MV-4-11 (cell line): ENCODE measurements around the gene ZSWIM5.
"Not testable (repeated sequence)": the region's sequence is repeated elsewhere in the genome, so short reads cannot be mapped to it uniquely, and the experiment has no call there.

Experiments
- DNase-seq: peaks from one replicate; lab custom pipeline; 2025; lab: John Stamatoyannopoulos, UW

Gene ZSWIM5

DNA sequence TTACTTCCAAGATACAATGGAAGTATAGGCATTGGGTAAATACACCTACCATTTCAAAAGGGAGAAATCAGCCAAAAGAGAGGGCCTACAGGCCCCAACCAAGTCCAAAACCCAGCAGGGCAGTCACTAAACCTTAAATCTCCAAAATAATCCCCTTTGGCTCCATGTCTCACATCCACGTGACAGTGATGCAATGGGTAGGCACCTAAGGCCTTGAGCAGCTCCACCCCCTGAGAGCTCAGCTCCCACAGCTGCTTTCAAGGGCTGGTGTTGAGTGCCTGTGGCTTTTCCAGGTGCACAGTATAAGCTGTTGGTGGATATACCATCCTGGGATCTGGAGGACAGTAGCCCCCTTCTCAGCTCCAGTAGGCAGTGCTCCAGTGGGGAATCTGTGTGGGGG is 121.8 kb downstream of the ZSWIM5 start:
- no peak for DNase-seq

DNA sequence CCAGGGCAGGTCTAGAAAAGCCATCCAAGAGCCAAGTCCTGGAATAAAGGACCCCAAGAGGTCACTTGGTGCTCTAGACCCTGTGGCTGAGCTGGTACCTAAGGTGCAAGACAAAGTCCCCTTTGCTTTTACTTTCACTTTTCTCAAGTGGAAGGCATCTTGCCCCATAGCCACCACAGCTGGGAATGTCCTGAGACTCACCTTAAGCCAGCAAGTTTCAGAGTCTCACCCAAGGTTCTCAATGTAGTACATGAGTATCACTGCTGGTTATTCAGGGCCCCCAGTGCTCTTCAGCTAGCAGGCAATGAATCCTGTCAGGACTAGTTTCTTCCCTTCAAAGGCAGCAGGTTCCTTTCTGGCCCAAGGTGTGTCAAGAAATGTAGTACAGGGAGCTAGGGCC is 126.9 kb downstream of the ZSWIM5 start:
- DNase-seq = no peak

GRCh38 chr1:45076959-45077358 is 129.4 kb downstream of the ZSWIM5 start:
- not testable (repeated sequence) for DNase-seq

GRCh38 chr1:45071567-45071966 is 134.8 kb downstream of the ZSWIM5 start:
- no peak for DNase-seq

DNA sequence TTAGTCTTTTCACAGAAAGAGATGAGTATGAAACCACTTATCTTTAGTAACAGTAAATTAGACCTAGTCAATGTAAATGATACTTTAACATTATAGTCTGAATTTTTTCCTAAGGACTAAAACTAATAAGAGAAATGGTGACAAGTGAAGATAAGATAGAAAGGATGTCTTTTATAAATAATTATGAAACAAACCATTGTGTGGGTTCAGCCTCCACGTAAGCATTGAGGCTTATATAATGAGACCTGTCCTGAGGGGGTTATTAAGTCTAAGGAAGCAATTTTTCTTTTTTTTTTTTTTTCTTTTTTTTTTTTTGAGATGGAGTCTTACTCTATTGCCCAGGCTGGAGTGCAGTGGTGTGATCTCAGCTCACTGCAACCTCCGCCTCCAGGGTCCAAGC is 138.6 kb downstream of the ZSWIM5 start:
- no peak for DNase-seq

GRCh38 chr1:45065083-45065482 is 141.3 kb downstream of the ZSWIM5 start:
- no peak for DNase-seq

- not testable (repeated sequence) for DNase-seq
These were observed 143.9 kb downstream of the ZSWIM5 start for GRCh38 chr1:45062463-45062862.

GRCh38 chr1:45059829-45060228 is 146.6 kb downstream of the ZSWIM5 start:
- DNase-seq = no peak

GRCh38 chr1:45057542-45057941 is 148.9 kb downstream of the ZSWIM5 start:
- no peak for DNase-seq

DNA sequence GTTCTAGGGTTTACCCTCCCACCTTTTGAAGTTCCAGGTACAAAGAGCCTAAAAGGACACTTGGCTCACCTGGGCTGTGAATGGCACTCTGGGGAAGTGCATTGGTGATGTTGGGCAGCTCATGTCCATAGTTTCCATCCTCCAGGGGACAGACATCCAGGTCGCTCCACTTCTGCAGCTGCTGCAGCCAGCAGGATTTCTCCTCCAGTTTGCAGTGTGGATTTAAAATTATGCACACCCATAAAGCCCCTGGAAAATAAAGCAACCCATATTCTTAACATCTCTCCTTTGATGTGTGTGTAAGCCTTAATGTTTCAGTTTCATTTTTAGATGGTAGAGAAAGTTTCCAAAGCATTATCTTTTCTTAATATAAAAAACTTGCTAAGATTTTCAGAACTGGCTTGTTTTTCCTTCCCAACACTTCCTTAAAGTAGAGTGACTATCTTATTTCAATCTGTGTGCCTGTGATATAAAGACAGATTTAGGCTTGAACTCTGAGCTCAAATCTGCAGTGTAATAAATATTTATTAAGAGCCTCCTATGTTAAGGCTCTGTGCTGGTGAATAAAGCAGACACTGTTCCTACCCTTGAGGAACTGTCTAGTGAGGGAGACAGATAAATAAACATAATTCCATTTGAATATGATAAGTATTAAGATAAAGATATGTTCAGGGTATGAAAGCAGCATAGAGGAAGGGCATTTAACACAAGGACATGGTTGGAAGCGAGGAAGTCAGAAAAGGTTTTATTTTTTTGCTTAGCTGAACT is 155.2 kb downstream of the ZSWIM5 start:
- DNase-seq = no peak

- peak; percentile 70 for DNase-seq
These were observed 159.4 kb downstream of the ZSWIM5 start for GRCh38 chr1:45047032-45047431.

DNA sequence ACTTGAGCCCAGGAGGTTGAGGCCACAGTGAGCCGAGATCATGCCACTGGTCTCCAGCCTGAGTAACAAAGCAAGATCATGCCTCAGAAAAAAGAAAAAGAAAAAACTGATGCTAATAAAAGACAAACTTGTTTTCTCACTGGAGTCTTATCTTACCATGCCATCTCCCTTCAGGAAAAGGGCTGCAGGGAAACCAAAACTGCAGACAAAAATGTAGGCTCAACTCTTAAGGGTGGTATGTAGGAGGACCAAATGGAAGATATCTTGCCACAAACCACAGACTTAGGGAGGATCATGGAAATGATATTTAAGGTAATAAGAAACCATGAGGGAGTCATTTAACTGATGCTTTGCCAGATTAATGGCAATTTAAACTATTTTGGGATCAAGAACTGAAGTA is 161.5 kb downstream of the ZSWIM5 start:
- DNase-seq = no peak

DNA sequence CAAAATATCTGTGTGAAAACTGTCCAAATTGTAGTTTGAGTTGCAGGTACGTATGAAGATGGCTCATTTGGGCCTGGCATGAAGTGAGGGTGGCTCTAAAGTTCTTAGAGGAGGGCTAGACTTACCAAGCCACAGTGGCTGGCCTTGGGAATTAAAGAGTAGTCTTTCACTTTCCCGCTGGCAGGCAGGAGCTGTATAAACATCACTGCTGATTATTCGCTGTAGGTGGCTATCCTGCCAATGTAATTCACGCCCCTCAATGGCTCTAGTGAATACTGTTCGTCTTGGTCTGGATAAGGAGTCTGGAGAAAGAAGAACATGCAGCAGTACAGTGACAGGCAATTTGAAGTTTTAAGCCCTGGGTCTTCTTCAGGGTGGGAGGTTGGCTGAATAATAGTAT is 163.3 kb downstream of the ZSWIM5 start:
- no peak for DNase-seq

GRCh38 chr1:45040297-45040696 is 166.1 kb downstream of the ZSWIM5 start:
- no peak for DNase-seq

GRCh38 chr1:45038661-45039364 is 167.6 kb downstream of the ZSWIM5 start:
- no peak for DNase-seq

DNA sequence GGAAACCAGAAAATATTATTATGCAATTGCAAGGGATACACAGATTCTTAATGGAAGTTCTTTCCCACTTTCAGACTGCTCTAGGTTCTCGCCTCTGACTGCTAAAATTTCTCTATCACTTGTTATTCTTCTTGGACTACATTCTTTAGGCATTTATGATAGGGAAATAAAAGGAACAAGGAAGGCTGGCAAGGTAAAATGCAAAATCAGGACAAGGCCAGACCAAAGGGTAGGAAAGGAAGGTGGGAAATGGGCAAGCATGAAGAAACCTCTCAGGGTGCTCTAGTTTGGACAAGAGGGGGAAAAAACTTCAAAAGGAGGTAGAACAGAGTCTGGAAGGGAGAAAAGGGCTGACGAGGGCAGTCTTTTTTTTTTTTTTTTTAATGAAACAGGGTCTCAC is 168.2 kb downstream of the ZSWIM5 start:
- no peak for DNase-seq

GRCh38 chr1:45037456-45037855 is 168.9 kb downstream of the ZSWIM5 start:
- DNase-seq = no peak

- no peak for DNase-seq
These were observed 170.6 kb downstream of the ZSWIM5 start for GRCh38 chr1:45035631-45036301.

- DNase-seq = peak; percentile 68
These were observed 173.0 kb downstream of the ZSWIM5 start for GRCh38 chr1:45033356-45033755.

DNA sequence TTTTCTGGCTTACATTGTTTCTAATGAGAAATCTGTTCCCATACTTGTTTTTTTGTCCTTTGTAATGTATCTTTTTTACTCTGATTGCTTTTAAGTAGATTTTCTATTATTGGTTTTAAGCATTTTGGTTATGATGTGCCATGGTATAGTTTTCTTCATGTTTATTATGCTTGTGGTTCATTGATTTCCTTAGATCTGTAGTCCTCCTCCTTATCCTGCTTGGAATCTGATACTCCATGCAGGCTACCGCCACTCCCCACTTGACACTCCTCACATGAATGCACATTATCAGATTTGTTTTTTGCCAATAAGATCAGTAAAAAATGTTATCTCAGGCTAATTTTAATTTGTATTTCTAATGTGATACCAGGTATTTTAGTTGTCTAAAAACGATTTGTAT is 173.6 kb downstream of the ZSWIM5 start:
- no peak for DNase-seq

- DNase-seq = no peak
These were observed 180.0 kb downstream of the ZSWIM5 start for GRCh38 chr1:45026446-45026845.

- no peak for DNase-seq
These were observed 182.7 kb downstream of the ZSWIM5 start for GRCh38 chr1:45023663-45024062.

DNA sequence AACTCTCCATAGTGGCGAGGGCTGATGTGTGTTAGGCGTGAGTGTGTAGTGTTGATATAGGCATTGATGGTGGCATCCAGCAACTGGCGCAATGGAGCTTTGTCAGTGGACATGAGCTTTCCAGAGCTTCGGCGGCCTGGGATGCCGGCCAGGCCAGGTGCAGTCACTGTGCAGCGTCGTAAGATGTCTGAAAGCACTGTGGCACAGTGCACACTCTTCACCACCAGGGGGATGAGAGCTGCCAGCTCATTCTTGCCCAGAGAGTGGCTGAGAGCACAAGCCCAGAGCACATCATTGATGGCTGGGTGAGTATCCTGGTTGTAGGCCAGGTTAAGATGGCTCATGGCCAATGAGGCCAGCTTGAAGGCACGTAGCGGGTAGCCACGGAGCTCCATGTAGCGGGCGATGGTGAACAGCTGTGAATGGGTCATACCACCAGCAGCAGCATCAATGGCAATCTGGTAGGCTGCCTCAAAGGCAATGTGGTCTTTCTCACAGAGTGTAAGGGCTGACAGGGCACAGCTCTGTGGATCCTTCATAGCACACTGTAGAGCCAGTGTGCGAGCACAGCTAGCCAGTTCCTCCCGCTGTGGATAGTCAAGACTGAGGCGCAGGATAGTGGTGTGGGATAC is 187.7 kb downstream of the ZSWIM5 start:
- DNase-seq = peak; percentile 36
